A549 (cell line): ENCODE results near the gene KMT2C.

Experiments
- BHLHE40 ChIP-seq: IDR thresholded peaks from 2 replicates; pipeline ENCODE4 v1.6.1; 2012; ENCODE audit warnings: low read depth, low read length, inconsistent platforms
- CEBPB ChIP-seq, 2 experiments: fragments of >200 bp in 1 of 2; sonication (Bioruptor Twin) in 1 of 2; formaldehyde crosslinking in 1 of 2; IDR thresholded peaks; 2 replicates each; pipeline ENCODE4 v1.6.1; 2012 to 2016
- EP300 ChIP-seq, 2 experiments: fragments of >200 bp; sonication (Bioruptor Twin); formaldehyde crosslinking; IDR thresholded peaks; 2 replicates in 1 of 2; 3 replicates in 1 of 2; pipeline ENCODE4 v1.6.1; 2016 to 2017
- HOXB5 ChIP-seq: fragments of 250-450 bp; sonication (Bioruptor Pico); IDR thresholded peaks from 2 replicates; pipeline ENCODE4 v1.5.0; 2020; ENCODE audit warnings: mild to moderate bottlenecking, moderate library complexity
- KDM5A ChIP-seq: fragments of 200-600 bp; sonication (generic); IDR thresholded peaks from 2 replicates; pipeline ENCODE4 v1.6.1; 2016; ENCODE audit warnings: antibody characterized with exemption, mild to moderate bottlenecking
- POLR2A ChIP-seq: IDR thresholded peaks from 2 replicates; pipeline ENCODE4 v1.6.1; 2012; ENCODE audit warnings: mild to moderate bottlenecking, low read length
- TP53 ChIP-seq: fragments of 250-450 bp; sonication (Bioruptor Pico); IDR thresholded peaks from 2 replicates; pipeline ENCODE4 v1.5.0; 2021; ENCODE audit warnings: mild to moderate bottlenecking, moderate library complexity
- TF ChIP-seq, protein P1 (sequence below): fragments of >200 bp; sonication (Bioruptor Twin); formaldehyde crosslinking; IDR thresholded peaks from 3 replicates; pipeline ENCODE4 v1.5.1; 2016
- TF ChIP-seq, protein P2 (sequence below): fragments of 200-600 bp; sonication (generic); IDR thresholded peaks from 2 replicates; pipeline ENCODE4 v1.6.1; 2016; ENCODE audit warnings: antibody characterized with exemption, mild to moderate bottlenecking, moderate library complexity

DNA sequence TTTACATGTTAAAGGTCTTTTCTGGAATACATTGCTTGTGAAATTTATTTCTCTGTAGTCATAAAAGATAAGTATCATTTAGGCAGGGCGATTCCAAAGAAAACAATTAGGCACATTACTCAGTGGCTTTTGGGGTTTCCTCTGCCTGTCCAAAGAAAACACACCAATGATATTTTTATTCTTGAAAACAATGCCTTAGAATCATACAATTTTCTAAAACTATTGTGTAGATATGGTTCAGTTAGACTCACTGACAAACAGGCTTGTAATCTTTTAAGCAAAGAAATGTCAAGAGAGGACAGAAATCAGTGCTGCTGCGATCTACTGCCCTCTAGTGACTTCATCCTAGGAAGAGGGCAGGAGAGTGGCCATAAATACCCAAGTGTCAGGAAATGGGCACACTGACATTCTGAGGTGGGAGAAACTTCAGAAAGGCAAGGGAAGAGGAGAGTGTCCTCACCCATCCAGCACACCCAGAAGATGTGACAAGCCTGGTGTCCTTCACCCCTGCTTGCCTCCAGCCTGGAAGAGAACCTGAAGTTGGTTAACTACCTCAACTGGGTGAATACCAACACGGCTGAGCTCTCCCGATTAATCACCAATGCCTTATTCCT, 289.8 kb downstream of the KMT2C start:
- TF ChIP-seq, protein P1, sequence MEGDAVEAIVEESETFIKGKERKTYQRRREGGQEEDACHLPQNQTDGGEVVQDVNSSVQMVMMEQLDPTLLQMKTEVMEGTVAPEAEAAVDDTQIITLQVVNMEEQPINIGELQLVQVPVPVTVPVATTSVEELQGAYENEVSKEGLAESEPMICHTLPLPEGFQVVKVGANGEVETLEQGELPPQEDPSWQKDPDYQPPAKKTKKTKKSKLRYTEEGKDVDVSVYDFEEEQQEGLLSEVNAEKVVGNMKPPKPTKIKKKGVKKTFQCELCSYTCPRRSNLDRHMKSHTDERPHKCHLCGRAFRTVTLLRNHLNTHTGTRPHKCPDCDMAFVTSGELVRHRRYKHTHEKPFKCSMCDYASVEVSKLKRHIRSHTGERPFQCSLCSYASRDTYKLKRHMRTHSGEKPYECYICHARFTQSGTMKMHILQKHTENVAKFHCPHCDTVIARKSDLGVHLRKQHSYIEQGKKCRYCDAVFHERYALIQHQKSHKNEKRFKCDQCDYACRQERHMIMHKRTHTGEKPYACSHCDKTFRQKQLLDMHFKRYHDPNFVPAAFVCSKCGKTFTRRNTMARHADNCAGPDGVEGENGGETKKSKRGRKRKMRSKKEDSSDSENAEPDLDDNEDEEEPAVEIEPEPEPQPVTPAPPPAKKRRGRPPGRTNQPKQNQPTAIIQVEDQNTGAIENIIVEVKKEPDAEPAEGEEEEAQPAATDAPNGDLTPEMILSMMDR, result peak; percentile 73
- TF ChIP-seq EP300 (IDR thresholded peaks at IDR 0.05), result no peak
- no peak for TF ChIP-seq KDM5A
- TF ChIP-seq POLR2A, result no peak
- TF ChIP-seq, protein P2, sequence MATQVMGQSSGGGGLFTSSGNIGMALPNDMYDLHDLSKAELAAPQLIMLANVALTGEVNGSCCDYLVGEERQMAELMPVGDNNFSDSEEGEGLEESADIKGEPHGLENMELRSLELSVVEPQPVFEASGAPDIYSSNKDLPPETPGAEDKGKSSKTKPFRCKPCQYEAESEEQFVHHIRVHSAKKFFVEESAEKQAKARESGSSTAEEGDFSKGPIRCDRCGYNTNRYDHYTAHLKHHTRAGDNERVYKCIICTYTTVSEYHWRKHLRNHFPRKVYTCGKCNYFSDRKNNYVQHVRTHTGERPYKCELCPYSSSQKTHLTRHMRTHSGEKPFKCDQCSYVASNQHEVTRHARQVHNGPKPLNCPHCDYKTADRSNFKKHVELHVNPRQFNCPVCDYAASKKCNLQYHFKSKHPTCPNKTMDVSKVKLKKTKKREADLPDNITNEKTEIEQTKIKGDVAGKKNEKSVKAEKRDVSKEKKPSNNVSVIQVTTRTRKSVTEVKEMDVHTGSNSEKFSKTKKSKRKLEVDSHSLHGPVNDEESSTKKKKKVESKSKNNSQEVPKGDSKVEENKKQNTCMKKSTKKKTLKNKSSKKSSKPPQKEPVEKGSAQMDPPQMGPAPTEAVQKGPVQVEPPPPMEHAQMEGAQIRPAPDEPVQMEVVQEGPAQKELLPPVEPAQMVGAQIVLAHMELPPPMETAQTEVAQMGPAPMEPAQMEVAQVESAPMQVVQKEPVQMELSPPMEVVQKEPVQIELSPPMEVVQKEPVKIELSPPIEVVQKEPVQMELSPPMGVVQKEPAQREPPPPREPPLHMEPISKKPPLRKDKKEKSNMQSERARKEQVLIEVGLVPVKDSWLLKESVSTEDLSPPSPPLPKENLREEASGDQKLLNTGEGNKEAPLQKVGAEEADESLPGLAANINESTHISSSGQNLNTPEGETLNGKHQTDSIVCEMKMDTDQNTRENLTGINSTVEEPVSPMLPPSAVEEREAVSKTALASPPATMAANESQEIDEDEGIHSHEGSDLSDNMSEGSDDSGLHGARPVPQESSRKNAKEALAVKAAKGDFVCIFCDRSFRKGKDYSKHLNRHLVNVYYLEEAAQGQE, result no peak
- TF ChIP-seq BHLHE40, result no peak
- TF ChIP-seq CEBPB (IDR thresholded peaks at IDR 0.05), result no peak
- TF ChIP-seq HOXB5 (CRISPR knock-in tag), result no peak
- no peak for TF ChIP-seq TP53 (CRISPR knock-in tag)
